ENCODE measurements around the gene SLC25A48.

Gene SLC25A48, protein sequence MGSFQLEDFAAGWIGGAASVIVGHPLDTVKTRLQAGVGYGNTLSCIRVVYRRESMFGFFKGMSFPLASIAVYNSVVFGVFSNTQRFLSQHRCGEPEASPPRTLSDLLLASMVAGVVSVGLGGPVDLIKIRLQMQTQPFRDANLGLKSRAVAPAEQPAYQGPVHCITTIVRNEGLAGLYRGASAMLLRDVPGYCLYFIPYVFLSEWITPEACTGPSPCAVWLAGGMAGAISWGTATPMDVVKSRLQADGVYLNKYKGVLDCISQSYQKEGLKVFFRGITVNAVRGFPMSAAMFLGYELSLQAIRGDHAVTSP

DNA sequence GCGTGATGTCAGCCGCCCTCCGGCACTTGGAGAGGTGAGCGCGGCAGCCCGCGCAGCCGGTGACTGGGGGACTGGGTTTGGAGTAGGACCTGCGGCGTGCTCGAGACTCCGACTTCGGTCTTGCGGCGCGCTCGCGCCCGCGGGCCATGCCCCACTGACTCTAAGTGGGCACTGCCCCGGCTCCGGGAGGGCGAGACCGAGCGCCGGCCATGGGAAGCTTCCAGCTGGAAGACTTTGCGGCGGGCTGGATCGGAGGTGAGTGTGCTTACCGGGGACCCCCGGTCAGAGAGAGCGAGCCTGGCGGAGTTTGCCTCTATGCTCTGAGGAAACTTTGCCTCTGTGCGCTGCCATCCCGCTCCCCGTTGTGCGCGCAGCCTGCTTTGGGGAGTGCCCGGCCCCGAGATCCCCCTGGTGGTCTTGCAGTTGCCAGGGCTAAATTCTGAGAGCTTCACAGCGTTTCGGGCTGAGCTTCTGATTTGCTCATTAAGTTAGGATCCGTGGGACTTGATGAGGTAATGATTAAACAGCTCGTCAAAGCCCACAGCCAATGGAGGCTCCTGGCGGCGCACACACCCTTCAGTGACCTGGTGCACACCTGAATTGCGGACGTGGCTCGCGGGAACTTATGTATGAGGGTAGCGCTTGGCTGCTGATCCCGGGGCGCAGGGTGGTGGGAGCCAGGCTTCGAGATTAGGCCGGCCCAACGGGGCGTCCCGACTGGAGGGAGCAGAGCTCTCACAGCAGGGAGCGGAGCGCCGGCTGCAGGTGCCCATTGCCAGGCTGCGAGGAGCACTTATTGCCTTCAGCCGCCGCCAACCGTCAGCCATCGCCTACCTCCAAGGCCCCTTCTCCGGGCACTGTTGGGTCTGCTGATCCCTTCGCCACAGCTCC is at the start of gene SLC25A48:
Gene SLC25A48 (plus strand): TSS at position 25 of the 891 bp plus-strand sequence. CDS start 185 bp downstream, at position 210.
- no peak for DNase-seq (ENCODE audit: low read depth in 2 of 2, low spot score in 1 of 2)

GRCh38 chr5:135800656-135801055 is 33.8 kb upstream of the SLC25A48 start:
- no peak for DNase-seq (ENCODE audit: low read depth in 2 of 2, low spot score in 1 of 2)

GRCh38 chr5:135810188-135810943 is 24.1 kb upstream of the SLC25A48 start:
- DNase-seq (ENCODE audit: low read depth in 2 of 2, low spot score in 1 of 2), result no peak

DNA sequence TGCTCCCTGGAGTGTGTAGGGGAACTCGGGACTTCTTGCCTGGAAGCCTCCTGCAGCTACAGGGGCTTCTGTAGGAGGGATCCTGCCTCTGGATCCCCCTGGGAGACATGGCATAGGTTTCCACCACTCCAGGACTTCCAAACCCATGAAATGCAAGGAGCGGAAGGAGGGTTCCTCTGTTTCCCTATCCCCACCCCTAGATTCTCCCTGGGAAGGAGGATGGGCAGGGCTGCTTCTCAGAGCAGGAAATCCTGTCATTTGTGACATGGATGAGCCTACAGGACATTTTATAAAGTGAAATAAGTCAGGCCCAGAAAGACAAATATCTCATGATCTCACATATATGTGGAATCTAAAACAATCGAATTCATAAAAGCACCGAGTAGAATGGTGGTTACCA is 23.5 kb upstream of the SLC25A48 start:
- no peak for DNase-seq (ENCODE audit: low read depth in 2 of 2, low spot score in 1 of 2)

GRCh38 chr5:135813758-135814157 is 20.7 kb upstream of the SLC25A48 start:
- DNase-seq (ENCODE audit: low read depth in 2 of 2, low spot score in 1 of 2), result no peak

DNA sequence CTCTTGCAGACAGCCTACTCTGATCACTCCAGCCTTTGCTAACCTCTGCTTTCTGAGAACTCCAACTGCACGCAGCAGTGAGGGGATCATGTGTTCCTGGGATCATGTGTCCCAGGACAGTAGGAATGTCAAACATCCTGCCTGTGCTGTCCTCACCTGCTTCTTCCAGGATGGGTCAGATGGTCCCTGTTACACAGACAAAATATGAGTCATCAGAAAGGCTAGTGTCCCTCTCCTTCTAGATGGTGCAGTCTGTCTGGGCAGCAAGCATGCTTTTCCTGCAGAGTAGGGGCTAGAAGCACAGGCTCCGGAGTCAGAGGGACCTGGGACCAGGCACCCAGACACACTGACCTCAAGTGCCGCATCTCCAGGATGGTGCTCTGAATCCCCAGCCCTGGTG is 20.1 kb upstream of the SLC25A48 start:
- no peak for DNase-seq (ENCODE audit: low read depth in 2 of 2, low spot score in 1 of 2)

GRCh38 chr5:135814812-135815211 is 19.7 kb upstream of the SLC25A48 start:
- DNase-seq (ENCODE audit: low read depth in 2 of 2, low spot score in 1 of 2), result no peak

- DNase-seq (ENCODE audit: low read depth in 2 of 2, low spot score in 1 of 2), result no peak
Measured at GRCh38 chr5:135821061-135821801, 13.2 kb upstream of the SLC25A48 start.

GRCh38 chr5:135821802-135822201 is 12.7 kb upstream of the SLC25A48 start:
- DNase-seq (ENCODE audit: low read depth in 2 of 2, low spot score in 1 of 2), result no peak

DNA sequence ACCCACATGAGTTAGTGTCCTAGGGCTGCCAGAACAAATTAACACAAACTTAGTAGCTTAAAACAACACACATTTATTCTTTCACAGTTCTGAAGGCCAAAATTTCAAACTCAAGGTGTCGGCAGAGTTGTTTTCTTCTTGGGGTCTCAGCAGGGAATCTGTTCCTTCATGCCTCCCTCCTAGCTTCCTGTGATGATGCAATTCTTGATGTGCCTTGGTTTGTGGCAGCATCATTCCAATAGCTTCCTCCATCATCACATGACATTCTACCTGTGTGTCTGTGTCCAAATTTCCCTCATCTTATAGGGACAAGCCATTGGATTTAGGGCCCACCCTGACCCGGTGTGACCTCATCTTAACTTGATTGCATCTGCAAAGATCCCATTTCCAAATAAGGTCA is 12.2 kb upstream of the SLC25A48 start:
- no peak for DNase-seq (ENCODE audit: low read depth in 2 of 2, low spot score in 1 of 2)

DNA sequence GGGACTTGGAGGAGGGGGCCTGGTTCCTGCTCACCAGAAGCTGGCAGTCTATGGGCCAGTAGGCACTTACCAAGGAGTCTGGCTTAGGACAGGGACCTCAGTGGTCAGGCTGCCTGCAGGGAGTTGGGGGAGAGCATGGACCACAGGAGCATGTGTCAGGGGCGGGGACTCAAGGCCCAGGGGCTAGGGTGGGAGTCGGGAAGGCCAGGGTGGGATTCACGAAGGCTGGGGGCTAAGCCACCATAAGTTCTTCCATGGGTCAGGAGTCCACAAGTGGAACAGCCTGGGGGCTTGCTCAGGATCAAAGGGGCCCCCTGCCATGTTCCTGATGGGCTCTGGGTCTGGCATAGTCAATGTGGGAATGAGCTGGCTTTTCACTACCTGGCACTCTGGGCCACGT is 11.5 kb upstream of the SLC25A48 start:
- DNase-seq (ENCODE audit: low read depth in 2 of 2, low spot score in 1 of 2), result no peak

DNA sequence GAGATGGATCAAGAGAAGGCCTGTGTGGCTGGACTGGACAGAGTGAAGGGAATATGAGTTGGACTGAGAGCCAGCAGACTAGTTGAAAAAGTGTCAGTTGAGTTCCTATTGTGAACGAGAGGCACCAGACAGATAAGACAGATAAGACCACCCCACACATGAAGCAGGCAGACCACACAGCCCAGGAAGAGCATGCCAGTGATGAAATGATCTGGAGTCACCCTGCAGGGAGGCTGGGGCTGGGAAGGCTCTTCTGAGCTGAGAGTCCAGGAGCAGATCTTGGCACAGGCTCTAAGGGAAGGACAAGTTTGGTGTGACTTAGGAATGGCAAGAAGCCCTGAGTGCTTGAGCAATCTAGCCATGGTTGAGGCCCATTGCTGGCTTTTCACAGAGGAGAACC is 10.6 kb upstream of the SLC25A48 start:
- DNase-seq (ENCODE audit: low read depth in 2 of 2, low spot score in 1 of 2), result no peak

GRCh38 chr5:135824541-135825041 is 9.9 kb upstream of the SLC25A48 start:
- DNase-seq (ENCODE audit: low read depth in 2 of 2, low spot score in 1 of 2), result no peak

DNA sequence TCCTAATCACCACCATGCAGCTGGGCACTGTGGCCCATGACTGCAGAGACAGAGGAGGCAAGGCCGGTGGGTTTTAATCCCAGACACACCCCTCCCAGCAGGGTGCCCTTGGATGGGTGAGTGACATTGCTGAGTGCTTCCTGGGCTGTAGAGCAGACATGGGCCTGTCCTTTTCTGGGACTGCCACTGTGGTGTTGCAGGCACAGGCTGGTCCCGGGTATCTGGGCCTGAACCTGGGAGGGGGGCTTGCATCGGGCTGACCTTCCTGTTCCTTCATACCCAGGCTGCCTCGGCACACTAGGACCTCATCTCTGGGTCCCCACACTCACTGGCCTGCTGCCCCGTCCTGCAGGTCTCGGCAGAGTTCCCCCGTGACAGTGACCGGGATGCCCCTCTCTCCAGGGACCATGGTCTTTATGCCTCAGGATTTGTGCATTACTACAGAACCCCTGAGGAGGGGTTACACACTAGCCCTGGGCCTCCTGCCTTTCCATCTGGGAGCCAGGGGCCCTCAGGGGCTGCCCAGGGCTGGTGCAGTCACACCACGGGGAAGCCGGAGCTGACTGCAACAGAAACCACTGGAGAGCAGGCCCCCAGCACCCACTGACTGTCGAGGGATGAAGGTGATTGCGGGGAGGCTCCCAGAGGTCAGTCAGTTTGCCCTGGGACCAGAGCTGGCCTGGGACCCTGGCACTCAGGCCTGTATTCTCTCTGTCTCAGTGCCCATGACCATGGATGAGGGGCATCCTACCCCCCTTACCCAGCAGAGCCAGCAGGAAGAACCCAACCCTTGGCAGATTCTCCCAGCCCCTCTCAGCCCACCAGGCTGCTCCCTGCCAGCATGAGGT is 8.9 kb upstream of the SLC25A48 start:
- DNase-seq (ENCODE audit: low read depth in 2 of 2, low spot score in 1 of 2), result no peak

DNA sequence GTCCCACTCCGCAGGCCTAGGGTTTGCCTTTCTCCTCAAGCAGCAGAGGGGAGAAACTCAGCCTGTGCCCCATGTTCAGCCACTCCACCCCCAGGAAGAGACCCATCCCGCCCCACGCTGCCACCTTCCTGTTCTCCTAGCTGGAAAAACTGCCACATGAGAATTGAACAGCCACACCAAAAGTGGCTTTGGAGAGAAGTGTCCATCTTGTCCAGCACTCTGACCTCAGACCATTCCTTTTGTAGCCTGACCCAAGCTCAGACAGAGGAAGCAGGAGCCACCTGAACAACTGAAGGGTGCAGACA is 8.3 kb upstream of the SLC25A48 start:
- DNase-seq (ENCODE audit: low read depth in 2 of 2, low spot score in 1 of 2), result no peak

DNA sequence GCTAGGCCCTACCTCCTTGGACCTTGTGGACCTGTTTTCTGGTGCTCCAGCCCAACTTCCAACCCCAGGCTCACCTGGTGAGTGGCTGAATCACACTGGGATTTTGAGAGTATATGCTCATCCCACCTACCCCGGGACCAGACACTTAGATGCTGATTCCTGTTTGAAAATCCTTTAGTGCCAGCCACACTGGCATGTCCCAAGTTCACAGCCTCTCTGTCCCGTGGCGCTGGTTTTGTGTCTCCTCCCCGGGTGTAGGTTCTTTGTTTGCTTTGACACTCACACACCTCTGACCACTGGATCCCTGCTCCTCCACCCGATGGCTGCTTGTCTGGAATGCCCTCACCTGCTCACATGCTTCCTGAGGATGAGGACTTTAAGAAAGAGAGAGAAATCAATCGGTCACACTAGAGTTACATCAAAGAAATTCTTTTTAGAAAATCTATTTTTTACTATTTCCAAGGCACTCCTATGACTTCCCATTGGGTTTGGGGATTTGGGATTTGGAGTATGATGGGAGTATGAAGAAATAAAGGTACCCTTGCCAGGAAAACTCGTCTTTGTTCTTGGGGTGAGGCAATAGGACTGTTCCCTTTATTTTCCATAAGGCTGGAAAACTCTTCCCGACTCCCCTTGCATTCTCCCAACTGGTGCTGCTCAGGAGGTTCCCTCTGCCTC is 7.3 kb upstream of the SLC25A48 start:
- no peak for DNase-seq (ENCODE audit: low read depth in 2 of 2, low spot score in 1 of 2)

DNA sequence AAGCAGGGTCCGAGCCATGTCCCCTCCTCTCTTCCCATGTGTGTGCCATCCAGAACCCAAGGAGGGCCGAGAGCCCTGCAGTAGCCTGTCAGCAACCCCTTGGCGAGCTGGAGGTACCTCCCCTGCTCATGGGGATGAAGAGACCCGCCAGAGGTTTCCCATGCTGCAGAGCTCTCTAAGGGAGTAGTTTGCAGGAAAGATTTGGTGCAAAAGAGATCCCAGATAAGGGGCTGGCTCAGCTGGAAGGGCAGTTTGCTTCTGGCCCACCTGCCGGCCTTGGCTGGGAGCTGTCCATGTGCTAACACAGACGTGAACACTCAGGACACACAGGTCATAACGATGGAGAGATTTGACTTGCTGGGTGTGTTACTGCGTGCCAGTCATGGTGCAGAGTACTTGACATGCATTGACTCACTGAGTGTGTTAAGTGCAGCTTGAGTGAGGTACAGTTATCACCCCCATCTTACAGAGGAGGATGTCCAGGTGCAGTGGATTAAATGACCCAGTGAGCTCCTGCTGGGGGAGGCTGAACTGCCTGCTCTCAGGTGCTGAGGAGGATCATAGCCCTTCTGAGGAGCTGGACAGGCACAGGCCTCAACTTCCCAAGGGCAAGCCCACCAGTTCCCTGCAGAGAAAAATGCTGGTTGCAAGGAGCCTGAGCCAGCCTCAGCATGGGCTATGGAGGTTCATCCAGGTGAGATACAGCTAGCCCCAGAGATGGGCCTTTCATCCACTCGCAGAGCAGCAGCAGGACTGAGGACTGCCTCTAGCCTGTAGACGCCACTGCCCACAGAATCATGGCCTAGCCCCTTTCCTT is 6.3 kb upstream of the SLC25A48 start:
- DNase-seq (ENCODE audit: low read depth in 2 of 2, low spot score in 1 of 2), result no peak

- no peak for DNase-seq (ENCODE audit: low read depth in 2 of 2, low spot score in 1 of 2)
Measured at GRCh38 chr5:135828782-135829127, 5.7 kb upstream of the SLC25A48 start.

DNA sequence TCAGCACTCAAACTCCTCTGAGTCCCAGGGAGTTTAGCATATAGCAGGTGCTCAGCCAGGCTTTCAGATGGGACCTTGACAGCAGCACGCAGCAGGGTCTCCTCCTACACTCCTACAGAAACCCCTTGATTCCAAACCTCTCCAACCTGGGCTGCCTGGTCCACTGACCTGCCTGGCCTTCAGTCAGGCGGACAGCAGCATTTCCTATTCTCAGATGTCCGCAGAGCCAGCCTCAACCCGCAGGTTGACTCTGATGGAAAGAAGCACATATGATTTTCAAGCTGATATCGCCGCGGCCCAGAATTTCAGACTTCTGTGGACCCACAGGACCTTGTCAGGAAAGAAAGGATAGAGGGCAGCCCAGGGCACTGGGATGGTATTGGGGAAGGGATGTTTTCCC is 5.3 kb upstream of the SLC25A48 start:
- DNase-seq (ENCODE audit: low read depth in 2 of 2, low spot score in 1 of 2), result no peak
